ENCODE data around the gene DNM3. TPM values are rescaled to one million over a fixed set of nuclear protein-coding genes. Genes with fewer than 3 reads are reported as not detected.

DNM3 gene
- total RNA-seq, 3 donors from 2014 or later (not counting 1 experiment from before 2014, with no cell fraction given) = 2.5 to 3.3 (median 2.8) TPM

- Histone ChIP-seq H3K9me3 (ENCODE audit: control insufficient read depth, insufficient read depth, low read length) (peaks cover 2% of the 10 kb centered on the region), H3K4me3 (ENCODE audit: low read length) (no peak overlapping the region), H3K27ac (ENCODE audit: low read length) (no peak overlapping the region), H3K27me3 (ENCODE audit: control insufficient read depth, insufficient read depth, low read length) (no peaks in the 10 kb centered on the region), H3K4me1 (ENCODE audit: control insufficient read depth, insufficient read depth, low read length) (no peaks in the 10 kb centered on the region), H3K36me3 (ENCODE audit: control insufficient read depth, insufficient read depth, low read length) (no peaks in the 10 kb centered on the region)
- ATAC-seq = no peak
- Mint-ChIP-seq H3K27me3 (ENCODE audit: low read depth in 2 of 2) (peaks cover 14 to 30% of the 10 kb centered on the region in 2 donors), H3K36me3 (peaks cover 24% of the 10 kb centered on the region), H3K9me3 (no peaks in the 10 kb centered on the region), H3K4me1 (no peaks in the 10 kb centered on the region), H3K4me3 (no peak overlapping the region), H3K27ac (no peak overlapping the region)
- DNase-seq = no peak
- no peak for TF ChIP-seq CTCF (IDR thresholded peaks at IDR 0.05)
- WGBS (ENCODE audit: insufficient coverage) = no CpG with 5 or more reads among the region's 1 CpG
- intact Hi-C loops (cut with micrococcal nuclease) = no loop called here
Measured at GRCh38 chr1:171855381-171855780, 14.1 kb downstream of the DNM3 start.

GRCh38 chr1:171858696-171859095 lies 17.4 kb downstream of the DNM3 start:
- DNase-seq (no peak), ATAC-seq (no peak)
- intact Hi-C loops (cut with micrococcal nuclease) = no loop called here
- Histone ChIP-seq H3K36me3 (ENCODE audit: control insufficient read depth, insufficient read depth, low read length) (no peaks in the 10 kb centered on the region), H3K9me3 (ENCODE audit: control insufficient read depth, insufficient read depth, low read length) (peaks cover 2% of the 10 kb centered on the region), H3K4me1 (ENCODE audit: control insufficient read depth, insufficient read depth, low read length) (no peaks in the 10 kb centered on the region), H3K27me3 (ENCODE audit: control insufficient read depth, insufficient read depth, low read length) (no peaks in the 10 kb centered on the region), H3K27ac (ENCODE audit: low read length) (no peak overlapping the region), H3K4me3 (ENCODE audit: low read length) (no peak overlapping the region)
- Mint-ChIP-seq H3K27me3 (ENCODE audit: low read depth in 2 of 2) (peaks cover 16 to 27% of the 10 kb centered on the region in 2 donors), H3K27ac (no peak overlapping the region), H3K4me1 (no peaks in the 10 kb centered on the region), H3K4me3 (no peak overlapping the region), H3K36me3 (peaks cover 24% of the 10 kb centered on the region), H3K9me3 (no peaks in the 10 kb centered on the region)
- TF ChIP-seq CTCF (IDR thresholded peaks at IDR 0.05) = no peak
- WGBS (ENCODE audit: insufficient coverage) = 75% methylated on average over 3 of the region's 3 CpGs

GRCh38 chr1:171860696-171861095 lies 19.4 kb downstream of the DNM3 start:
- Histone ChIP-seq H3K4me1 (ENCODE audit: control insufficient read depth, insufficient read depth, low read length) (no peaks in the 10 kb centered on the region), H3K4me3 (ENCODE audit: low read length) (no peak overlapping the region), H3K9me3 (ENCODE audit: control insufficient read depth, insufficient read depth, low read length) (peaks cover 2% of the 10 kb centered on the region), H3K27ac (ENCODE audit: low read length) (no peak overlapping the region), H3K36me3 (ENCODE audit: control insufficient read depth, insufficient read depth, low read length) (no peaks in the 10 kb centered on the region), H3K27me3 (ENCODE audit: control insufficient read depth, insufficient read depth, low read length) (no peaks in the 10 kb centered on the region)
- no peak for TF ChIP-seq CTCF (IDR thresholded peaks at IDR 0.05)
- Mint-ChIP-seq H3K4me1 (no peaks in the 10 kb centered on the region), H3K36me3 (peaks cover 24% of the 10 kb centered on the region), H3K27ac (no peak overlapping the region), H3K27me3 (ENCODE audit: low read depth in 2 of 2) (peaks cover 15 to 25% of the 10 kb centered on the region in 2 donors), H3K9me3 (no peaks in the 10 kb centered on the region), H3K4me3 (no peak overlapping the region)
- intact Hi-C loops (cut with micrococcal nuclease) = no loop called here
- ATAC-seq (no peak), DNase-seq (no peak)
- 77% methylated on average over 1 of the region's 1 CpG for WGBS (ENCODE audit: insufficient coverage)

GRCh38 chr1:171863531-171863930 lies 22.2 kb downstream of the DNM3 start:
- intact Hi-C loops (cut with micrococcal nuclease) = no loop called here
- no peak overlapping the region for H3K4me3 Mint-ChIP-seq
- no peak for TF ChIP-seq CTCF (IDR thresholded peaks at IDR 0.05)
- H3K27me3 Mint-ChIP-seq (ENCODE audit: low read depth in 2 of 2) = peaks cover 7 to 10% of the 10 kb centered on the region in 2 donors
- no peak overlapping the region for H3K27ac ChIP-seq (ENCODE audit: low read length)
- H3K9me3 Mint-ChIP-seq = no peaks in the 10 kb centered on the region
- no peak overlapping the region for H3K27ac Mint-ChIP-seq
- H3K4me1 Mint-ChIP-seq = no peaks in the 10 kb centered on the region
- no peak for DNase-seq
- no peaks in the 10 kb centered on the region for H3K27me3 ChIP-seq (ENCODE audit: control insufficient read depth, insufficient read depth, low read length)
- no peaks in the 10 kb centered on the region for H3K9me3 ChIP-seq (ENCODE audit: control insufficient read depth, insufficient read depth, low read length)
- 82% methylated on average over 3 of the region's 4 CpGs for WGBS (ENCODE audit: insufficient coverage)
- peaks cover 9% of the 10 kb centered on the region for H3K36me3 Mint-ChIP-seq
- H3K4me1 ChIP-seq (ENCODE audit: control insufficient read depth, insufficient read depth, low read length) = no peaks in the 10 kb centered on the region
- no peaks in the 10 kb centered on the region for H3K36me3 ChIP-seq (ENCODE audit: control insufficient read depth, insufficient read depth, low read length)
- H3K4me3 ChIP-seq (ENCODE audit: low read length) = no peak overlapping the region
- no peak for ATAC-seq
